A673 (cell line): ENCODE results near the gene XIRP2.

Experiments
- CTCF ChIP-seq: fragments of 300-800, 200-600 bp; sonication (generic); conservative IDR thresholded peaks from 2 replicates; pipeline ENCODE4 v1.5.1; 2017; ENCODE audit warnings: low read depth, mild to moderate bottlenecking, antibody characterized with exemption, low read length, moderate library complexity, mixed read lengths
- EZH2 ChIP-seq: fragments of 200-600 bp; sonication (generic); IDR thresholded peaks from 2 replicates; pipeline ENCODE4 v1.6.1; 2017; ENCODE audit warnings: borderline replicate concordance, low read depth, mild to moderate bottlenecking, mixed read lengths, antibody characterized with exemption, low read length; ENCODE audit not compliant: poor library complexity, severe bottlenecking

- TF ChIP-seq CTCF (no peak), EZH2 (no peak)
These were observed 12.4 kb downstream of the XIRP2 start for GRCh38 chr2:166900700-166901099.
